Measurements from ENCODE around the gene TAF1A.

Gene TAF1A

DNA sequence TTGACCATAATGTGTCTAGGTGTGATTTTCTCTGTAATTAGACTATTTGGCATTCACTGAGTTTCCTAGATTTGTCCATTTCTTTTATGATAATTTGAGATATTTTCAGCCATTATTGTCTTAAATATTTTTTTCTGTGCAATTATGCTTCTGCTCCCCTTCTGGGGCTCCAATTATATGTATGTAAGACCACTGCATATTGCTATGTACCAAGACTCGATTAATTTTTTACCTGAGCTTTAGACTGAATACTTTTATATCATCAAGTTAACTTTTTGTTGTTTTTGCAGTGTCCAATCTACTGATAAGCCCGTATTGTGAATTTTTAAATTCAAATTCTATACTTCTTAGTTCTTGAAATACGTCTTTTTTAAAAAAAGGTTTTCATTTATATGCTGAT lies 5.1 kb upstream of the TAF1A start:
- no peak for DNase-seq

DNA sequence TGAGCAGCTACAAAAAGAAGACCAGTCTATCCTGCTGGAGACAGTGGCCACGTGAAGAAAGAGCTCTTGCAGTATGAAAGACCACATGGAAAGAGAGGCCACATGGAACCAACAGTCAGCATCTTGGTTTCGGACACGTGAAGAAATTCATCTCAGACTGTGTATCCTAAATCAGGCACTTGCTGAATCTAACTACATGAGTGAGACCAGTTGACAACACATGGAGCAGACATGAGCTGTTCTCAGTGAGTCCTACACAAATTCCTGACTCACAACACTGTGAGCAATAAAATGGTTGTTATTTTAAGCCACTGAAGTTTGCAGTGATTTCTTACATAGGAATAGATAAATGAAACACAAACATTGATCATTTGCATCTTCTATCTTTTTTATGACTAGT lies 2.4 kb upstream of the TAF1A start:
- no peak for DNase-seq

DNA sequence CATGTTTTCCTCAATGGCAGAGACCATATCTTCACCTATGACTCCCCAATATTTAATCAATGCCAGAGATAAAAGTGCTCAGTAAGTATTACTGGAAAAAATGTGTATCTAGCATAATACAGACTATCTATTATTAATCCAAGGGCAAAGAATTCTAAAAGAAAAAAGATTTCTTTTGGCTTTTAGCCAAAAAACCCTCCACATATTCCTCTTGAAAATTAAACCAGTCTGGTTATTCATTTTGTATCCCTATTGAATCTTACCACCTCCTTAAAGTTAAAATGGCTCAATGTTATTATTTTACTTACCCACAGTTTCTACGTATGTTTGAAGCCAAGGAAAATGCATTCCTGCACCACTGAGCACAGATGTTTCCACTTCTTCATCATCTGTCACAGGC lies 1.6 kb downstream of the TAF1A start:
- DNase-seq = no peak

DNA sequence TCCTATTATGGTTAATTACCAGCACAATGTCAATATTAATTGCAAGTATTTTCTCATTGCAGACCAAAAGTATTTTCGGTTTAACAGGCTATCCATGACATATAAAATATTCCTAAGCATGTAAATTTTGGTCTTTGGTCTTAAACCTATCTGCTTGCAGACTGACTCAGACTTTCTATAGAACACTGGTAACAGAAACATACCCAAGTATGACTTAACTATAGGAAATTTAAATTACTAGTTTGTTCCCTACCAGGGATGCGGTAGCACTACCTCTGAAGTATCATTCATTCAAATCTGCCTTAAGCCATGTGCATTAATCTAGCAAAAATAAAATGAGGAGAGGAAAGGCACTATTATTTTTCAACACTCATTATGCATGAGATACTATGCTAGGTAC lies 2.9 kb downstream of the TAF1A start:
- no peak for DNase-seq

DNA sequence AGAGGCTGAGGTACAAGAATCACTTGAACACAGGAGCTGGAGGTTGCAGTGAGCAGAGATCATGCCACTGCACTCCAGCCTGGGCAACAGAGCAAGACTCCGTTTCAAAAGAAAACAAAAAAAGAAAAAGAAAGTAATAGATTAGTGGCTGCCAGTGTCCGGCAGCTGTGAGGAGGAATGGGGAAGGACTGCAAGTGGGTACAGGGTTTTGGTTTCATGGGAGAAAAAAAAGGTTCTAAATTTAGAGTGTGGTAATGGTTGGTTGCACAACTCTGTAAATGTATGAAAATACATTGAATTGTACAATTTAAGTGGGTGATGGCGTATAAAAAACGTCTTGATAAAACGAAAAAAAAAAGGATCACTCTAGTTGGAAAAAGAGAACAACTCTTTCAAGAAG lies 6.7 kb downstream of the TAF1A start:
- DNase-seq = no peak

DNA sequence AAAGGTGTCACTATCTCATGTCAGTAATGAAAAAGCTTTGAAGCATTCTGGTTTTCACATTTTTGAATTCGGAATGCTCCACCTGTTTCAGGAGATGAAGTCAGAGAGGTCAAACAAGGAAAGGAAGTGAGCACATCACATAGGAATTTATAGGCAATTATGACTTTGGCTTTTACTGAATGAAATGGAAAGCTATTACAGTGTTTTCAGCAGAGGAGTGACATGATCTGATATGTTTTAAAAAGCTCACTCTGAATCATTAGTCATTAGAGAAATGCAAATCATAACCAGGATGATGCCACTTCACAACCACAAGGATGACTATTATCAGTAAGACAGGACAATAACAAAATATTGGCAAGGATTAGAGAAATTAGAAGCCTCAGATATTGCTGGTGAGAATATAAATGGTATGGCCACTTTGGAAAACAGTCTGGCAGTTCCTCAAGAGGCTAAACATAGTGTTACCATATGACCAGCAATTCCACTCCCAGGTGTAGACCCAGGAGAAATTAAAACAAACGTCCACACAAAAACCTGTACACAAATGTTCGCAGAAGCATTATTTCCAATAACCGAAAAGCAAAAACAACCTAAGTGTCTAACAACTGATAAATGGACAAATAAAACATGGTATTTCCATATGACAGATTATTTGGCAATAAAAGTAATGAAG lies 7.5 kb downstream of the TAF1A start:
- no peak for DNase-seq

DNA sequence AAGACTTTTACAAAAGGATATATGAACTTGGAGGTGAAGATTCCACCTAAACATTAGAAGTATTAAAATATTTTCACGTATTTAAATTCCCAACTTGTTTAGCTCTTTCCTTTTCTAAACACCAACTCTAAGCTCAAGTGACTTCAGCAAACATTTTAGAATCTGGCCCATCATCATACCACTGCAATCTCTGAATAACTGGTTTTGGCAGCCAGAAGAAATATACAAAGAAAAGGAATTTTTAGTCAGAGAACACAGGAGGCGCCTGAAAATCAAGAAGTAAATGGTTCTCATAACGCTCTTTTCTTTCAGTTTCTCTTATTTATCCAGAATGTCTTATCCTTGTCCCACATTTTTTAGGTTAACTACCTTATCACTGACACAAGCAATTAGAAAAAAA lies 10.4 kb downstream of the TAF1A start:
- no peak for DNase-seq

DNA sequence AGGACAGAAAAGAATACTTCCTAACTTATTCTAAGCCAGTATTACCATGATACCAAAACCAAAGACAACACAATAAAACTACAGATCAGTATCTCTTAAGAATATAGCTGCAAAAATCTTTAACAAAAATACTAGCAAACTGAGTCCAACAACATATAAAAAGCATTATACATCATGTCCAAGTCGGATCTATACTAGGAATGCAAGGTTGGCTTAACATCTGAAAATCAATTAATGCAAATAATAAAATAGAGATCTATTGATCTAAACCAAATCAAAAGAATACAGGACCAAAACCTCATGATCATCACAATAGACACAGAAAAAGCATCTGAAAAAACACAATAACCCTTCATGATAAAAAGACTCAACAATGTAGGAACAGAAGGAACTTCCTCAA lies 18.9 kb downstream of the TAF1A start:
- no peak for DNase-seq

DNA sequence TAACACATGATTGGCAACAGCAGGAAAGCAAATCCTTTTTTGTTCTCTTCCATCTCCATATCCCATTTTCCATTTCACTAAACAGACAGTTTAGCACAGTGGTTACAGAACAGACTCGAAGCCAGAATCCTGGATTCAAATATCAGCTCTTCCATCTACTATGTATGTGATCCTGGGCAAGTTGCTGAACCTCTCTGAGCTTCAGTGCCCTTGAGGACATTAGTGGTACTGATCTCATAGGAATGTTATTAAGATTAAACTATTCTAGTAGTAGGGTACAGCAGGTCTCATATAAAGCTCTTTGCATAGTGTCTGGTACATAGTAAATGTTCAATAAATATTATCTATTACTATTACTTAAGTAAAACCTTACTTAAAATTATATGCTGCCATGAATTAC lies 28.1 kb downstream of the TAF1A start:
- DNase-seq = no peak

DNA sequence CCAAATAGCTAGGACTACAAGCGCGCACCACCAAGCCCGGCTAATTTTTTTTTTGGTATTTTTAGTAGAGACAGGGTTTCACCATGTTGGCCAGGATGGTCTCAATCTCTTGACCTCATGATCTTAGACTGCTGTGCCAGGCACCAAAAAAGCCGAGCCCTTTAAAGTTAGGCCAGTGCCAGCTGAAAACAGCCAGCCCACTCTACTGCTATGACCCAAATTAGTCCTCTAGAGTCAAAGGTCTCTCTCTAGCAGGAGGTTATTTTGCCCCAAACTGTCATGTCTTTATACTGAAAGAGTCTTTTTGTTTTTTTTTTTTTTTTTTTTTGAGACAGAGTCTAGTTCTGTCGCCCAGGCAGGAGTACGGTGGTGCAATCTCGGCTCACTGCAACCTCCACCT lies 32.2 kb downstream of the TAF1A start:
- no peak for DNase-seq

DNA sequence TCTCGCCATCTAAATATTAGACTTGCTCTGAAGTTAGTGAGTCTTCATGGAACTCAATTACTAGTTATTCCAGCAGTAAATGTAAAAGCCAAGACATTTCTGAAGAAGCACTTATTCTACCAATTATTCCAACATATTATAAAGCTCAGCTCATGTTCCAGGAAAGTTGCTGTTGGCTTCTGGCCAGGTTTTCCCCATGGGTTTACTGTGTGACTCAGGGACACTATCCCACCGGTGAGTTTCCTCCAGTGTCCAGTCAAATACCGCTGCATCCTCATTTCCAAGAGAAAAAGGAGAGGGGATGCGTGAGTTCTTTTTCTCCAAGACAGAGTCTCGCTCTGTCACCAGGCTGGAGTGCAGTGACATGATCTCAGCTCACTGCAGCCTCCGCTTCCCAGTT lies 32.6 kb downstream of the TAF1A start:
- no peak for DNase-seq

DNA sequence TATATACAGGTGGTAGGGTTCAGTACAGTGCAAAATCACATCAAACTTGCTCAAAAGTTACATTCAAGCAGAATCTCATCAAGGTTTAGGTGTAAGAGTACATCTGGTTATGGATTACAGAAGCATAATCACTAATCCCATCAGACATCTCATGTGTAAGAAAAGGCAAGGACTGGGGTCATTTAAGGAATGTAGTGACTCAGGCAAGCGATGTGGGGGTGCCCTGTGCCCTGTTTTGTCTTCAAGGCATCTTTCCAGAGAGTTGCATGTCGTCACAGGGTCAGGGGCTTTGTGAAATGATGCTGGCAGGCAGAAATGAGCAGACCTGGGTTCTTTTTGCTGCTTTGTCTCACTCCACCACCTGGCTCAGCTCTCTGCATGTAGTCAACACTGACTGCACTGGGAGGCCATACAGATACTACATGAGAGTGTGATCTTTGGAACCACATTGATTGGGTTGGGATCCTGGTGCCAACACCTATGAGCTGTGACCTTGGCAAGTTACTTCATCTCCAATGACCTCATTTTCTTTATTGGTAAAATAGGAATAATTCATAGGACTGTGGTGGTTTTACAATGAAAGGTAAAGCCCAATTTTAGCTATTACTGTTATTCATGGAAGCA lies 33.6 kb downstream of the TAF1A start:
- no peak for DNase-seq

DNA sequence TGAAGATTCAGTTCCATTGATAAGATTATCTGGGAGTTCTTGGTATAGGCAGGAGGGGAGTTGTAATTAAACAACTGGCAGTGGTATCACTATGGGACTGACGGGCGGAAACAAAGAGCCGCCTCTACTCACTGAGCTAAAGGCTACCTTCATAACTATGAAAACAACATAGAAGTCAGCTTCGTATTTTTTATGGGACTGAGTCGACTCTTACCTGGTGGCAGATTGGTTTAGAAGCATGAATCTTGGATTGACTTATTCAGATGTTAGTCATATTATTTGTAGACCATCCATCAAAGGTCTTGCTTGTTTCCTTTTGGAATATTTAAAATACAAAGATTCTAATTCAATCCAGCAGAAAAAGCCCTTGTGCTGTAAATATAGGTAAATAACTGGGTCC lies 35.6 kb downstream of the TAF1A start:
- DNase-seq = no peak

DNA sequence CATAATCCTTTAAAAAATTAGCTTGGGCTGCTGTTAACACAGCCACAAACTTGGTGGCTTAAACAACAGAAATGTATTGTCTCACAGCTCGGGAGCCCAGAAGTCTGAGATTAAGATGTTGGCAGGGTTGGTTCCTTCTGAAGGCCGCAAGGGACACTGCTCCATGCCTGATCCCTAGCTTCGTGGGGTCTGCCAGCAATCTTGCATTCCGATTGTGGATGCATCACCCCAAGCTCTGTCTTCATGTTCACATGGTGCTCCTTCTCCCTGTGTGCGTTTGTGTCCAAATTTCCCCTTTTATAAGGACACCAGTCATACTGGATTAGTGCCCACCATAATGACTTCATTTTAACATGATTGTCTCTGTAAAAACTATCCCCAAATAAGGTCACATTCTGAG lies 36.9 kb downstream of the TAF1A start:
- DNase-seq = no peak

DNA sequence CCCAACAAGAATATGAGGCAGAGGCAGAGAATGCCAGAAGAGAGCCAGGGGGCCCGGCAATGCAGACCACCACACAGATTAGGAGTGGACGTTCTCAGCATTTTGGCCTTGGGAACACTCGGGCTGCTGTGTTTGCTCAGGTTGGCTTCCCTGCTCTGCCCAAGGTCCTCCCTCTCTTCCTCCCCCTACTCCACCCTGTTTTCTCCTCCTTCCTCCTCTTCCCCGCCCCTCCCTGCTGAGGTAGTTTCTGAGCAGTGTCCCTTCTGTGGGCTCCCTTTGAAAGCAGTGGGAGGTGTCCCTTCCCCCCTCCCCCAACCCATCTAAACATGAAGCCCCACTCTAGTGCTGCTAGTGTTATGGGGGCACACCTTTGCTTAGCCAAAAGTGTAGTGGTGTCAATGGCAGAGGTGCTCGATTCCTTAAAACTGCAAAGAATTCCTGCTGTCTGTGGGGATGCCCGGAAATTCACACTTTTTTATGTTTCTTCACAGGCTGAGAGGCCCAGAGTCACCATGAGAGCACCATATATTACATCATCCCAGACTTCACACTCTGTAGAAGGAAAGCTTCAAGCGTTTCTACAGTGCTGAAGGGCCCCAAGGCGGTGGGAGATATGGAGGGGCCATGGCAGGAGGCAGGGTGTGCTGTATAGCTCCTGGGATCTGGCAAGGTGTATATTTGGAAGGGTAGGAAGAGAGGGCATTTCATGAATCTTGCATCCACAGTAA lies 41.6 kb downstream of the TAF1A start, which contains the start of gene HHIPL2:
HHIPL2 (minus strand) TSS at position 161 of the 728 bp plus-strand sequence; CDS start at position 101, 60 bp downstream.
- no peak for DNase-seq

DNA sequence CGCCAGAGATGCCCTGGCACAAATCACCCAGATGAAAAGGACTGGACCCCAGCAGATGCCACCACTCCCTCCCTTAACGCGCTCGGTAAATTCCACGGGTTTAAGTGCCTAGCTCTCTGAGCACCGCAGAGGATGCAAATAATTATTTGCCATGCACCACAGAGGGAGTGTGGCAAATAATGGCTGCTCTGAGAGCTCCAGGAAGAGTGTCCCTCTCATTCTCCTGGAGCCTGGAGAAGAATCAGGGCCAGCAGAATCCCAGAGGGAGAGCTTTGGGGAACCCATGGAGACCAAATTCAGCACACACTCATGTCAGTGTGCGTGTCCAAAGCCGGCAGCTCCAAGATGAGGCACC lies 42.5 kb downstream of the TAF1A start:
- DNase-seq = no peak

DNA sequence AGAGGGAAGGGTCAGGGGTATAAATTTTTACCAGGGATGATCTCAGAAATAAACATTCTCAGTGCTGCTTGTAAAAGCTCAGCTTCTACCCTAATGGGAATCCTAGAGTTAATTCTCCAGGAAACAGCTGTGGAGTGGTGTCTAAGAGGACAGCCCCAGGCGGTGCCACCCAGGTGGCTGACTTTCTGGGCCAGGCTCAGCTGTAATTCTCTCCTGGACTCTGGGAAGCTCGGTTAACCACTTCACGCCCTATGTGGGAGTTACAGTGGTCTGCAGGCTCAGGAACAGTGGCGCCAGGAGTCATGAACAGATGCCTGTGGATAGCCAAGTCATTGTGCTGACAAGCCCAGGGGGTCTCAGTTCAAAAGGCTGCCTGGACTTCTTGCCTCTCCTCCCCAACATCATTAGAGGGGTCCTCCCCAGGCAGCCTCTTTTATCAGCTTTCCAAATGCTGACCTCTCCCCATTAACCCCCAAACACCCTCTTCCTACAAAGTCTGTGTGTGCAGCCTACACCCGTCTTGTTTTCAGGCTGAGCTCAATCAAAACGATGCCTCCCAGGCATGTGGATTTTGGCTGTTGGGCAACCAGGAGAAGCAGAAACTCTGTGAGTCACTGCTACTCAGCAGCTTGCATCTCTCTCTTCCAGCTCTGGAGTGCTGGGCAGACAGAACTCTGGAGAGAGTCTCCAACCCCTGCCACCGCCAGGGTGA lies 43.0 kb downstream of the TAF1A start:
- no peak for DNase-seq

DNA sequence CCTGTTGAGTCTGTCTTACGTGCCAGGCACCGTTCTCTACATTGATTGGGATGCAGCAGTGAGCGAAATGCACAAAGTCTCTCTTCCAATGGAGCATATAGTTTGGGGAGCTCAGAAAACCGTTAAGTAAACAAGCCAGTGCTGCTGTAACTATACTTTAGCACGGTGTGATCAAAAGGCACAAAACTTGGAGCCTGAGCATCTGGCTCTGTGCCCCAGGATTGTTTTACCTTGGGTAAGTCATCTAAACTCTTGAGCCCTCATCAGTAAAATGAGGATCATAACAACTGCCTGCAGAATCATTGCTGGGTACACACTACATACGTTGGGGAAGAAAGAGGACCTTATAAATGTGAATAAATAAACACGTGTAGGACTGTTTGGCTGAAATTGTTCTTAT lies 43.6 kb downstream of the TAF1A start:
- DNase-seq = no peak

DNA sequence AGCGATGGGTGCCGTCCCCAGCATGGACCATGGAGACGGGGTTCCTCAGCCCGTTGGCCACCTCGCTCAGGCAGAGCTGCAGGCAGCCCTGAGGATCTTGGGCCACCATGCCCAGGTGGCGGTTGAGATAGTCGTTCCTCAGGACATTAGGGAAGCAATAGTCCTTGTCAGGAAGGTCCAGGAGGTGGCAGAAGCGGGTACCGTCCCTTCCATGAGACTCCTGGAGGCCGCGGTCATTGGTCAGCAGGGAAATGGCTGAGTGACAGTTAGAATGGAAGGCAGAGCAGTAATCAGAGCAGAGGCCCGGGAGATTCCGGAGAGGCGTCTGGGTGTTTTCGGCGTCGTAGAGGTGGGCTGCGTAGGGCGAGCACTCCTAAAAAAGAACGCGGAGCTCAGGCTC lies 45.9 kb downstream of the TAF1A start:
- DNase-seq = no peak

DNA sequence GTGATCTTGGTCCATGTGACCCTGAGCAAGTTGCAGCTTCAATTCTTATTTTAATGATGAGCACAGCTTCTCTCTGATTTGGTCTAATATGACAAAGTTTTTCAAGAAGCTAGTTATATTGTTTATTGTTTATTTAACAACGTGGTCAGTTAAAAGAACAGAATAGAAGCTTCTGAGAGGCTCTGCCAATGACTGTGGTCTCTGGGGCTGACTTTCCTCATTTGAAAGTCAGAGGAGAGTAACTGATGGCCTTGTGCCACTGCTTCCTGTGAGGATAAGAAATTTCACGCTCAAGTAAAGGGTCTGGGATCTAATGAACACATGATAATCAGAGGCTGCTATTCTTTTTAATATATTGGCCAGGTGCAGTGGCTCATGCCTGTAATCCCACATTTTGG lies 49.1 kb downstream of the TAF1A start:
- DNase-seq = no peak

DNA sequence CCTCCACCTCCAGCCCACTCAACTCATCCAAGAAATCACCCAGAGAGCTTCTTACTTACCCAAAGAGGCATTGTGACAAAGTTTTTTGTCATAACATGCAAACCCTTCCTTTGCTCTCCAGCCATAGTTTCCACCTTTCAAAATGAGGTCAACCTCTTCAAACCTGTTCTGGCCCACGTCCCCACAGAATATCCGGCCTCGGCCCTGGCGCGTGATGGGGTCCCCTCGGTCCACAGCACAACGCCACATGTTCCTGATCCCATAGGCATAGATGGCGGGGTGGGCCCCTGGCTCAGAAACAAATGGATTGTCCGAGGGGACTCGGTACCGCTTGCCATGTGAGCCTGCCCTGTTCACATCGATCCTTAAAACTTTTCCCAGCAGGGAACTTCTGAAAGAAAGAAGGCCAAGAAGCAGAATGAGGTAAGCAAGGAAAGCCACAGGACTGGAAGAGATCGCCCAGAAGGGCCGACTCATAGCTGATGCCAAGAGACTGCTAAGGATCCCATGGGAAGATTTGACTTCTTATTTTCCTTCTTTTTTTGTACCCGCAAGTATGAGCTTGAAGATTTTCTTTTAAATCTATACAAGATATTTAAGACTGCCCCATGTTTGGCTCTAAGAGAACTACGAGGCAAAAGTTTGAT lies 49.7 kb downstream of the TAF1A start:
- no peak for DNase-seq

DNA sequence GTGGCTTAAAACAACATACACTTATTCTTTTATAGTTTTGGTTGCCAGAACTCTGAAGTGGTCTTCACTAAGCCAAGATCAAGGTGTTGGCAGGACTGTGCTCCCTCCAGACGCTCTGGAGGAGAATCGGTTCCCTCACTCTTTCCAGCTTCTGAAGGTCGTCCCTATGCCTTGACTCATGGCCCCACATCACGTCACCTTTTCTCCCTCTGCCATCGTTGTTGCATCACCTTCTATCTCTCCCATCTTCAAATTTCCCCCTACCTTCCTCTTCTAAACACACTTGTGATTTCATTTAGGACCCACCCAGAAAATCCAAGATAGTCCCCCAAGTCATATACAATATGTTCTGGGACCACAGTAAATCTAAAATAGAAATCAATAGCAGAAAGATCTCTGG lies 54.3 kb downstream of the TAF1A start:
- no peak for DNase-seq

DNA sequence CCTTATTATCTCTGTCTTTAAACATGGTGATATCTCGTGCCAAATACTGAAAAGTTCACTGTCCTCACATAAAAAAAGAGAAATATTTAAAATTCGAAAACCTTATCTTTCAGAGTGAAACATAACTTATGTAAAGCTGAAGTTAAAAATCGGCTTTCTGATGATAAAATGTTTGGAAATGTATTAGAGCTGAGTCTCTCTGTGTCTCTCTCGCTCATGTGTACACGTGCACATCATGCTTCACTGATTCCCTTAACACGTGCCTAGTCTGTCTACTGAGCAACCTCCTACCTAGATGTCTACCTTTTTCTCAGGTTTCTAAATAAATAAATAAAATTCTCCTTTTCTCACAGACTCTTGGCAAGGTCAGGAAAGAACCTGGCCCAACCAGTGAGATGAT lies 58.9 kb downstream of the TAF1A start:
- no peak for DNase-seq

Data from stimulated activated CD4-positive, alpha-beta T cell treated with anti-CD3 and anti-CD28 coated beads, Interleukin-4, amount 100 ng/mL, for 24 hours (primary cell).